ENCODE results near the gene CHST14.

CHST14 gene

GRCh38 chr15:40456738-40457137 is 14.0 kb upstream of the CHST14 start:
- TF ChIP-seq, protein P1, sequence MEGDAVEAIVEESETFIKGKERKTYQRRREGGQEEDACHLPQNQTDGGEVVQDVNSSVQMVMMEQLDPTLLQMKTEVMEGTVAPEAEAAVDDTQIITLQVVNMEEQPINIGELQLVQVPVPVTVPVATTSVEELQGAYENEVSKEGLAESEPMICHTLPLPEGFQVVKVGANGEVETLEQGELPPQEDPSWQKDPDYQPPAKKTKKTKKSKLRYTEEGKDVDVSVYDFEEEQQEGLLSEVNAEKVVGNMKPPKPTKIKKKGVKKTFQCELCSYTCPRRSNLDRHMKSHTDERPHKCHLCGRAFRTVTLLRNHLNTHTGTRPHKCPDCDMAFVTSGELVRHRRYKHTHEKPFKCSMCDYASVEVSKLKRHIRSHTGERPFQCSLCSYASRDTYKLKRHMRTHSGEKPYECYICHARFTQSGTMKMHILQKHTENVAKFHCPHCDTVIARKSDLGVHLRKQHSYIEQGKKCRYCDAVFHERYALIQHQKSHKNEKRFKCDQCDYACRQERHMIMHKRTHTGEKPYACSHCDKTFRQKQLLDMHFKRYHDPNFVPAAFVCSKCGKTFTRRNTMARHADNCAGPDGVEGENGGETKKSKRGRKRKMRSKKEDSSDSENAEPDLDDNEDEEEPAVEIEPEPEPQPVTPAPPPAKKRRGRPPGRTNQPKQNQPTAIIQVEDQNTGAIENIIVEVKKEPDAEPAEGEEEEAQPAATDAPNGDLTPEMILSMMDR (IDR thresholded peaks at IDR 0.05), result no peak
- H3K27ac ChIP-seq, result no peak overlapping the region
- no peak overlapping the region for H3K4me3 ChIP-seq
- DNase-seq (ENCODE audit: low spot score), result no peak

GRCh38 chr15:40458495-40459371 is 12.1 kb upstream of the CHST14 start:
- no peak for DNase-seq (ENCODE audit: low spot score)
- TF ChIP-seq, protein P1 (IDR thresholded peaks at IDR 0.05), result no peak
- no peak overlapping the region for H3K4me3 ChIP-seq
- H3K27ac ChIP-seq, result no peak overlapping the region

DNA sequence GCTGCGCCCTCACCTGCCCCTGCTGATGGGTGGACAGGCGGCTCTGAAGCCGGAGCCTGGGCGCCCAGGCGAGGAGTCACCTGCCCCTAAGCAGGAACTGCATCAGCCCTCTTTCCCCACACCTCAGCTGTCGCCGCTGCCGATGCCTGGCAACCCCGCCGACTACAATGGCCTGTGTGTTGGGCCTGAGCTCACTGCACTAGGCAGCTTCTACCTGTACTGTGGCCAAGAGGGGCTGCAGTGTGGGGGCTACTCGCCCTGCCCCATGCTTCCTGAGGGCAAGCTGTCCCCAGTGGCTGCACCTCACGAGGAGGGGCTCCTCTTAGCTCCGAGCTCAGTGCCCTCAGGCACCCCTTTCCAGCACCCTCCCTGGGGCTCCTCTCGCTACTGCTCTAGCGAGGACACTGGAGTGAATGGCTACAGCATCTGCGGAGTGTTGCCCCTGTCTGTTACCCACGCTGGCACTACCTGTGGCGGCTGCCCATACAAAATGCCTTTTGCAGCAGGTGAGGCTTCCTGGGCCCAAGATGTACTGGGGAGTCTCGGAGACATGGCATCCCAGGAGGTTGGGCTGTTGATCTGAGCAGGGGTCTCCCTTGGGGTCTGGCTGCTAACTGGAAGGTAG is 11.3 kb upstream of the CHST14 start:
- TF ChIP-seq, protein P1 (IDR thresholded peaks at IDR 0.05), result no peak
- DNase-seq (ENCODE audit: low spot score), result no peak
- Histone ChIP-seq H3K27ac (no peak overlapping the region), H3K4me3 (no peak overlapping the region)

GRCh38 chr15:40460404-40460803 is 10.4 kb upstream of the CHST14 start:
- TF ChIP-seq, protein P1 (IDR thresholded peaks at IDR 0.05), result no peak

DNA sequence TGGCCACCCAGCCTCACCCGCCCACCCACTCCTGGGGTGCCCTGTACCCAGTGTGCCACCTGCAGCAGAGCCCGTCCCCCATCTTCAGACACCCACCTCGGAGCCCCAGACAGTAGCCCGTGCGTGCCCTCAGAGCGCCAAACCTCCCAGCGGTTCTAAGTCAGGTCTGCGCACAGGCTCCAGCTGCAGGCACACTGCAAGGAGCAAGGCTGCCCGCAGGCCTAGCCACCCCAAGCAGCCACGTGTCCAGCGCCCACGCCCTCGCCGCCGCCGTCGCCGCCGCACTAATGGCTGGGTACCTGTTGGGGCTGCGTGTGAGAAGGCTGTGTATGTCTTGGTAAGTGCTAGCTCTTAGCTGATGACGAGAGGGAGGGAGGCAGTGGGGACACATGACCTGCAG is 8.8 kb upstream of the CHST14 start:
- DNase-seq (ENCODE audit: low spot score), result no peak
- TF ChIP-seq, protein P1 (IDR thresholded peaks at IDR 0.05), result no peak
- Histone ChIP-seq H3K4me3 (no peak overlapping the region), H3K27ac (no peak overlapping the region)

More at GRCh38 chr15:40460404-40460803, 10.4 kb upstream of the CHST14 start:
- DNase-seq (ENCODE audit: low spot score), result no peak
- no peak overlapping the region for H3K27ac ChIP-seq
- H3K4me3 ChIP-seq, result no peak overlapping the region

DNA sequence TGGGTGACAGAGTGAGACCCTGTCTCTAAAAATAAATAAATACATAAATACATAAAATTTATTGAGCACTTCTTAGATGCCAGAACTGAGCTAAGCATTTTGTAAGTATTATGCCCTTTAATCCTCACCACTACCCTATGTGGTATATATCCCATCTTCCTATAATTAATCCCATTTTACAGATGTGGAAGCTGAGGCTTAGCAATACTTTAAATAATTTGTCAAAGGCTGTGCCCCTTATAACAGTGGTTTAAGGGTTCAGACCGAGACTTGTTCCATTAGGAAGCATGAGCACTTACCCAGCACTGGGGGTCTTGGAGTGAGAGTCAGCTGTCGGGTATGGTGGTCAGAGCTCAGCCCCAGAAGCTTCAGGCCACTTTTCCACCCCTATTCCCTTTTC is 7.5 kb upstream of the CHST14 start:
- DNase-seq (ENCODE audit: low spot score), result no peak
- TF ChIP-seq, protein P1 (IDR thresholded peaks at IDR 0.05), result no peak
- Histone ChIP-seq H3K4me3 (no peak overlapping the region), H3K27ac (no peak overlapping the region)
